ENCODE results near the gene SORCS1.

DNA sequence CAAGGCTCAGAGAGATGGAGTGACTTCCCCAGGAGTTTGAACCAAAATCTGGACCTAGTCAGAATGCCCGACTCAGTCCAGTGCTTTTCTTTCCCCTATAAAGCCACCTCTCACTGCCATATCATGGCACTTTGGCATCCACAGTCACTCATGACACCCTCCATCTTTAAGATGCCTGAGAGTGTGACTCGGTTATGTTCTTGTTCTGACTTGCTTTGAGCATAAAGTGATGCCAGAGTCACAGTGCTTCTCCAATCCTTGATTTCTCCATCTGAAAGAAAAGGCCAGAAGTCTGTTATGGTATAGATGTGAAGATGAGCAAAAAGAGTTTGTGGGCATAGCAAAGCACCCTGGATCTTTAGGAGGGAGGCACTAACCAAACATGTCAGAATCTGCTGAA, 538.1 kb downstream of the SORCS1 start:
- TF ChIP-seq CTCF (IDR thresholded peaks at IDR 0.05) (no peak), POLR2AphosphoS5 (IDR thresholded peaks at IDR 0.05) (no peak)
